Calu3 (cell line): ENCODE results near the gene TMTC2. TPM values are rescaled to one million over a fixed set of nuclear protein-coding genes. Genes with fewer than 3 reads are reported as not detected.

ENCODE experiments used
- BruUV-seq: library from RNA; stranded (reverse); fragments of 400-500 nt; replicated peaks from 2 replicates; lab custom pipeline; 2021; lab: Mats Ljungman, UMichigan
- CTCF ChIA-PET: fragments of 300-600 bp; sonication (Branson Sonifier 250); formaldehyde crosslinking; loops from one replicate; lab custom pipeline; 2022; ENCODE audit warnings: antibody characterized with exemption; lab: Charles Lee
- DNase-seq: peaks from one replicate; pipeline ENCODE4 v3.0.0; 2022
- H3K27ac Mint-ChIP-seq: one replicate; pipeline ENCODE4 v1.8.0; 2022; ENCODE audit warnings: mixed read lengths; ENCODE audit not compliant: unreplicated experiment
- H3K27me3 Mint-ChIP-seq: one replicate; pipeline ENCODE4 v1.8.0; 2022; ENCODE audit warnings: mixed read lengths; ENCODE audit not compliant: unreplicated experiment
- H3K36me3 Mint-ChIP-seq: one replicate; pipeline ENCODE4 v1.8.0; 2022; ENCODE audit warnings: mild to moderate bottlenecking, moderate library complexity, mixed read lengths; ENCODE audit not compliant: insufficient read depth, unreplicated experiment
- H3K4me1 Mint-ChIP-seq: one replicate; pipeline ENCODE4 v1.8.0; 2022; ENCODE audit warnings: mild to moderate bottlenecking, low read depth, mixed read lengths; ENCODE audit not compliant: unreplicated experiment
- H3K4me3 Mint-ChIP-seq: one replicate; pipeline ENCODE4 v1.8.0; 2022; ENCODE audit warnings: mild to moderate bottlenecking, low read depth, moderate library complexity, mixed read lengths; ENCODE audit not compliant: unreplicated experiment
- H3K9me3 Mint-ChIP-seq: one replicate; pipeline ENCODE4 v1.8.0; 2022; ENCODE audit warnings: low read depth, mixed read lengths; ENCODE audit not compliant: unreplicated experiment
- intact Hi-C: fragments of 100-400 bp; cut with micrococcal nuclease; formaldehyde crosslinking; loops from one replicate; pipeline ENCODE4 v1.10.0; 2022; ENCODE audit not compliant: unreplicated experiment
- total RNA-seq: library from RNA; stranded (reverse); gene quantifications from 2 replicates; pipeline ENCODE4 v1.2.3, GENCODE V29; 2022
- TF ChIP-seq, protein P1 (sequence below): fragments of 200-600 bp; IDR thresholded peaks from one replicate; pipeline ENCODE4 v1.8.0; 2022; ENCODE audit warnings: antibody characterized with exemption; ENCODE audit not compliant: unreplicated experiment

The TMTC2 gene
- total RNA-seq, 1 experiment from 2014 or later: 31.2 TPM

DNA sequence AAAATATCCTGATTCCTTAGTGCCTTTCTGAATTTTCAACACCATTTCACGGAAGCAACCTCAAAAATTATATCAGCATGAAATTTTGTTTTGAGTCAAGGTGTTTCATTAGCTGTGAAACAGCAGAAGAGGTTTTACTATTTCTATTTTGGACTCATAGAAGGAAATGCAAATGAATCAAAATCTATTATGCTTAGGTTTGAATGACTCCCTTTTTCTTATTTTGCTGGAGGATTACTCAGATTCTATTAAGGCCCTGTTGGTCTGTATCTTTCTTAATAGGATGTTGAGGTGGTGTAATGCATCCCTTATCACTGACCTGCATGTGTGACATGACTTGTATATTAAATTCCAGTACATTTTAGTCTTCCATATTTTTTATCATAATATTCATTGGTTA is 165.8 kb downstream of the TMTC2 start:
- no peak overlapping the region for H3K27ac Mint-ChIP-seq
- H3K27me3 Mint-ChIP-seq: no peaks in the 10 kb centered on the region
- H3K9me3 Mint-ChIP-seq: no peaks in the 10 kb centered on the region
- intact Hi-C loops: no loop called here
- no peak for DNase-seq
- no TSS peak for BruUV-seq
- H3K4me3 Mint-ChIP-seq: no peak overlapping the region
- CTCF ChIA-PET: no interaction called here
- TF ChIP-seq, protein P1, sequence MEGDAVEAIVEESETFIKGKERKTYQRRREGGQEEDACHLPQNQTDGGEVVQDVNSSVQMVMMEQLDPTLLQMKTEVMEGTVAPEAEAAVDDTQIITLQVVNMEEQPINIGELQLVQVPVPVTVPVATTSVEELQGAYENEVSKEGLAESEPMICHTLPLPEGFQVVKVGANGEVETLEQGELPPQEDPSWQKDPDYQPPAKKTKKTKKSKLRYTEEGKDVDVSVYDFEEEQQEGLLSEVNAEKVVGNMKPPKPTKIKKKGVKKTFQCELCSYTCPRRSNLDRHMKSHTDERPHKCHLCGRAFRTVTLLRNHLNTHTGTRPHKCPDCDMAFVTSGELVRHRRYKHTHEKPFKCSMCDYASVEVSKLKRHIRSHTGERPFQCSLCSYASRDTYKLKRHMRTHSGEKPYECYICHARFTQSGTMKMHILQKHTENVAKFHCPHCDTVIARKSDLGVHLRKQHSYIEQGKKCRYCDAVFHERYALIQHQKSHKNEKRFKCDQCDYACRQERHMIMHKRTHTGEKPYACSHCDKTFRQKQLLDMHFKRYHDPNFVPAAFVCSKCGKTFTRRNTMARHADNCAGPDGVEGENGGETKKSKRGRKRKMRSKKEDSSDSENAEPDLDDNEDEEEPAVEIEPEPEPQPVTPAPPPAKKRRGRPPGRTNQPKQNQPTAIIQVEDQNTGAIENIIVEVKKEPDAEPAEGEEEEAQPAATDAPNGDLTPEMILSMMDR: no peak
- H3K36me3 Mint-ChIP-seq: no peaks in the 10 kb centered on the region
- H3K4me1 Mint-ChIP-seq: no peaks in the 10 kb centered on the region

DNA sequence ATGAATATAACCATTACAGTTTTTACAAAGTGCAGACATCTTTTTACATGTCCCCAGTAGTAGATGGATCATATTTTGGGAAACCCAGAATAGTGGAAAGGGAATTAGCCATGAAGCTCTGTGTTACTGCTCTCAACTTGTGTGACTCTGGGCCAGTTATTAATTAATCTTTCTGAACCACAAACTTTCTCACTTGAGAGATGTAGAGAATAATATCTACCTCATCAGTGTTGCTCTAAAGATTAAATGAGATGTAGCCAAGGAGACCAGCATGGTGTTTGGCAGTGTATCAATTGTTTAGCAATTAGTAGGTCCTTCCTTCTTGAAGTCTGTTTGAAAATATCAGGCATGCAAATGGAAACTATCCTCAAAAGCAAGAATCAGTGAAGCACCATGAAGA is 169.2 kb downstream of the TMTC2 start:
- intact Hi-C loops: no loop called here
- no peak overlapping the region for H3K4me3 Mint-ChIP-seq

DNA sequence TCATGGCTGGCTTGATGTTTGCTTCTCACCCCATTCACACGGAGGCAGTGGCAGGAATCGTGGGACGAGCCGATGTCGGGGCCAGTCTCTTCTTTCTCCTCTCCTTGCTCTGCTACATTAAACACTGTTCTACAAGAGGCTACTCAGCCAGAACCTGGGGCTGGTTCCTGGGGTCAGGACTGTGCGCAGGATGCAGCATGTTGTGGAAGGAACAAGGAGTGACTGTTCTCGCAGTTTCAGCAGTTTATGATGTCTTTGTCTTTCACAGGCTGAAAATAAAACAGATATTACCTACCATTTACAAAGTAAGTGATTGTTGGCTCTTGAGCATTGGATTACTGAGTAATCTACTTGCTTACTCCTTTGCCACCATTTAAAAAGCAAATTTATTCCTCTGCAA is 170.6 kb downstream of the TMTC2 start:
- no peak for DNase-seq
- CTCF ChIA-PET: no interaction called here

More for the DNA sequence above, 169.2 kb downstream of the TMTC2 start:
- no TSS peak for BruUV-seq
- DNase-seq: no peak
- H3K4me1 Mint-ChIP-seq: peaks cover 9% of the 10 kb centered on the region
- H3K27me3 Mint-ChIP-seq: no peaks in the 10 kb centered on the region
- TF ChIP-seq, protein P1: no peak
- CTCF ChIA-PET: no interaction called here
- no peaks in the 10 kb centered on the region for H3K9me3 Mint-ChIP-seq
- H3K36me3 Mint-ChIP-seq: no peaks in the 10 kb centered on the region
- no peak overlapping the region for H3K27ac Mint-ChIP-seq

DNA sequence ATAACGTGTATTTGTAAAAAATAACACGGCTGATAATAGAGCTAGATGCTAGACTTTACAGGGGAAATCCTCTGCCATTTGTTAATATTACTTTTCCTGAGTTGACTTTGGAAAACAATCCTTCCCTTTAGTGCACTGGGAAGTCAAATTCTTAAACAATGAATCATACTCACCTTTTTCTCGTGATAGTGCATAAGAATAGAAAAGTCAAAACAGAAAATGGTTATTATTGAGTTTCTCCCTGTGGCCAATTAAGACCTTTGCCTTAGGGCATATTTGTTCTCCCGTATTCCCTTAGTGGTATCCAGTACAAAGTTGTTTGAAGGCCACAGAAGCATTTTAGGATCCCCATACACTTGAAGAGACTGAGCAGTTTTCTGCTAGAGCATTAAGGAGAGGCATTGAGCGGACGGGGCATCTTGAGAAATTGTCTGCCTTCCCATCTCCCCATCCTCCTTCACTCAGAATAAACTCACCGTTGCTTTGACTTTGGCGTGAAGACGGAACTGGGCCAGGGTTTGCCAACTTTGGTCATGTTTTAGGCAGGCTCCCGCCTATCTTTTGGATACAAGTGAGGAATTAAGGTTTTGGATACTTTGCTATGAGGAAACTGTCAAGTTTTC is 171.3 kb downstream of the TMTC2 start:
- Mint-ChIP-seq H3K9me3 (no peaks in the 10 kb centered on the region), H3K27ac (no peak overlapping the region), H3K4me1 (peaks cover 12% of the 10 kb centered on the region), H3K27me3 (no peaks in the 10 kb centered on the region), H3K36me3 (no peaks in the 10 kb centered on the region), H3K4me3 (no peak overlapping the region)
- intact Hi-C loops: no loop called here
- TF ChIP-seq, protein P1: no peak
- DNase-seq: no peak
- no TSS peak for BruUV-seq
- CTCF ChIA-PET: interaction anchor here (0.7 kb wide), 1 partner anchor 1047 kb away, joined by 4 read pairs; no protein-coding TSS in a partner anchor

More for the DNA sequence above, 170.6 kb downstream of the TMTC2 start:
- no peaks in the 10 kb centered on the region for H3K27me3 Mint-ChIP-seq
- no peaks in the 10 kb centered on the region for H3K9me3 Mint-ChIP-seq
- no peak overlapping the region for H3K27ac Mint-ChIP-seq
- BruUV-seq: no TSS peak
- TF ChIP-seq, protein P1: no peak
- H3K4me1 Mint-ChIP-seq: peaks cover 9% of the 10 kb centered on the region
- no peaks in the 10 kb centered on the region for H3K36me3 Mint-ChIP-seq
- H3K4me3 Mint-ChIP-seq: no peak overlapping the region
- intact Hi-C loops: no loop called here
